Activated CD8-positive, alpha-beta memory T cell treated with anti-CD3 and anti-CD28 coated beads for 36 hours (primary cell): ENCODE results near the gene SCG5. TPM values are rescaled to one million over a fixed set of nuclear protein-coding genes. Genes with fewer than 3 reads are reported as not detected.

ENCODE experiments used
- CTCF ChIA-PET: fragments of 350-600 bp; sonication (Branson Sonifier 250); formaldehyde crosslinking; loops from one replicate; lab custom pipeline; 2021; ENCODE audit warnings: antibody characterized with exemption; lab: Charles Lee
- POLR2A ChIA-PET: fragments of 350-600 bp; sonication (Branson Sonifier 250); formaldehyde crosslinking; loops from one replicate; lab custom pipeline; 2021; ENCODE audit warnings: antibody characterized with exemption; lab: Charles Lee
- total RNA-seq, 2 experiments: library from RNA; stranded (reverse); gene quantifications; one replicate each; pipeline ENCODE4 v1.2.3, GENCODE V29; 2021

SCG5 gene
- total RNA-seq, 2 experiments from 2014 or later: 0.70 to 0.71 TPM

DNA sequence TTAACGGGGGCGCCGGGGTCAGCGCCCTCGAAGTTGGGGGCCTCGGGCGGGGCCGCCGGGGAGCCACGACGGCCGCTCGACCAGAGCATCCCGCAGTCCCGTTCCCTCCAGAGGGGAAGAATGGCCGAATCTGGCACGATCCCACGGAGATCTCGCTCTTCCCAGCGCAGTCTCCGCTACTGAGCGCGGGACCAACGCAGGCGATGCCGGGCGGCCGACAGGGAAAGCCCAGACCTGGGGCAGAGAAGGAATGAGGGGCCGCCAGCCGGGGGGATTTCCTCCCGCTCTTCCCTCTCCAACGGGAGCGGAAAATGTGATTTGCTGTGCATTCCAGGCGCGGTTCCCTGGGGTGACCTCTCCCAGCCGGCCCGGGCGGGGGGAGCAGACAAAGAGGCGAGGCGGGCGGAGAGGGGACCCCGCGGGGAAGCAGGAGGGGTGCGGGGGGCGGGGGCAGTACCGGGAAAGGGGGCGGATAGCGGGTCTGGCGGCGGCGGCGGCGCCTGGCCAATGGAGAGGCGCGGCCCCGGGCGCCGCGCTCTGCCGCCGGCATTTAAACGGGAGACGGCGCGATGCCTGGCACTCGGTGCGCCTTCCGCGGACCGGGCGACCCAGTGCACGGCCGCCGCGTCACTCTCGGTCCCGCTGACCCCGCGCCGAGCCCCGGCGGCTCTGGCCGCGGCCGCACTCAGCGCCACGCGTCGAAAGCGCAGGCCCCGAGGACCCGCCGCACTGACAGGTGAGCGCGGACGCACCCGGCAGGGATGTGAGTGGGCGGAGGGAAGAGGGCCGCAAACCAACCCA lies 76.1 kb downstream of the SCG5 start, which contains the start of gene GREM1:
Gene GREM1, plus strand, starts transcription at position 579 of the 801 bp plus-strand sequence. CDS start 12,687 bp downstream, outside the sequence.
- ChIA-PET CTCF (no interaction called here), POLR2A (no interaction called here)

DNA sequence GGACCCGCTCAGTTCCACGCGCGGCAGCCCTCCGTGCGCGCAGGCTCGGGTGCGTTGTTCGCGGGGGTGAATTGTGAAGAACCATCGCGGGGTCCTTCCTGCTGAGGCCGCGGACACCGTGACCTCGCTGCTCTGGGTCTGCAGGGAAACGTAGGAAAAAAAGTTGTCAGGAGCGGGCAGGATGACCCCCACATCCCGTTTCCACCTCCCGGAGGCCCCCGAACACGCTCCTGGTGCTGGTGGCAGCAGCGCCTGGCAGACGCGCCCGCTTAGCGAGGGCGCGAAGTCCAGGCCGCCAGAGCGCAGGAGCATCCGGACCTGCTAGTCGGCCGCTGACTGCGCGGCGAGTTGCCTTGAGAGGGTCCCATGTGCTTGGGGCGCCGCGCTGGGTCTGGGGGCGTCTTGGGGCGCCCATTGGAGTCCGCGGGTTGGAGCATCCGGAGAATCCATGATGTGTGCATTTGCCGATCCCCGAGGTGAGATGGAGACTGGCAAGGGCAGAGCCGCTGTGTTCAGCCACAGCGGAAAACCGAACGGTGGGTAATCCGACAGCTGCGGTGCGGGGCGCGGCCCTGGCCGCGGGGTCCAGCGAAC lies 76.8 kb downstream of the SCG5 start:
- ChIA-PET POLR2A (no interaction called here), CTCF (no interaction called here)

DNA sequence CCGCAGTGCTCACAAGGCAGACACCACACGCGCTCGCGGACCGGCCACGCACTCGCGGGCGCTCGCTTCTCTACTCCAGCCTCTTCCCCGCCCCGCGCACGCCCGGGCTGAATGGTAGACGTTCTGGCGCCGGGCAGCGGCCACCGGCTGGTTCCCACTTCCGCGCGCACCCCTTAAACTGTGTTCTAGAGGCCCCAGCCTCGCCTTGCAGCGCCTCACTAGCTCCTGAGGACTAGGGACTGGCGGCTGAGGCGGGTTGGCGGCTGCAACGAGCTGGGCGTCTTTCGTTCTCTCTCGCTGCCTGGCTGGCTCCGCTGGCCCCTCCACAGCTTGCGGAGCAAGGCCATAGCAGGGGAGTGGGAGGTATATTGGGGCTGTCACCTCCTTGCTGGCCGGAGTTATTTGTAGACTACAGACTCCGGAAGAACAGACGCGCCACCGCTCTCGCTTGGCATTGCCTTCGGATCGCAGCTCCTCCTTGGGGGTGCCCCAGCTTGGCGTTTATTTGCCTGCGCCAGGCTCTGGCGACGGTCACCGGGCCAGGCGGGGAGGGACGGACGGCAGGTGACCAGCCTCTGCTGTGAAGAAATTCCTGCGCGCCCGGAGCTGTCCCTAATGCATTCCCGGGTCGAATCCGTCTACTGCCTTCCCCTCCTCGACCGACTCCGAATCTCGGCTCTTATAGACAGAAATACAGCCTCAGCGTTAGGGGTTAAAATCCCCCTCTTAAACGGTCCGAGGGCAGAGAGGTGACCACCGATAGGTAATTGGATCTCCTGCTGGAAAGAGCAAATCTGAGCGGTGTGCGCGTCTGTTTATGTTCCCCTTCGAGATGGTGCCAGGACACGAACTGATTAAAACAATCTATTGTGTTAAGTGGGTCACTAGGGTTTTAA lies 77.6 kb downstream of the SCG5 start:
- POLR2A ChIA-PET: no interaction called here
- CTCF ChIA-PET: no interaction called here

DNA sequence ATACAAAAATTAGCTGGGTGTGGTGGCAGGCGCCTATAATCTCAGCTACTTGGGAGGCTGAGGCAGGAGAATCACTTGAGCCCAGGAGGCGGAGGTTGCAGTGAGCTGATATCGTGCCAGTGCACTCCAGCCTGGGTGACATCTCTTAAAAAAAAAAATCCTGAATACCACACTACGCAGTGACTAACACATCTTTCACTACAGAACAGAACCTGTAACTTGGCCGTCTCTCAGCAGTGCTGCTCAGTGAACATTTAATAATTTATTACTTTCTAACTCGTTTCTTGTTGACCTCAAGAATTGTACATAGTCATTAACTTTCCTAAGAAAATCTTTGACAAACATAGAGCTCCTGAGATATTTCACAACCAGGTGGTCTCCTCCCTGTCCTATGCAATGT lies 80.1 kb downstream of the SCG5 start:
- ChIA-PET POLR2A (no interaction called here), CTCF (no interaction called here)

DNA sequence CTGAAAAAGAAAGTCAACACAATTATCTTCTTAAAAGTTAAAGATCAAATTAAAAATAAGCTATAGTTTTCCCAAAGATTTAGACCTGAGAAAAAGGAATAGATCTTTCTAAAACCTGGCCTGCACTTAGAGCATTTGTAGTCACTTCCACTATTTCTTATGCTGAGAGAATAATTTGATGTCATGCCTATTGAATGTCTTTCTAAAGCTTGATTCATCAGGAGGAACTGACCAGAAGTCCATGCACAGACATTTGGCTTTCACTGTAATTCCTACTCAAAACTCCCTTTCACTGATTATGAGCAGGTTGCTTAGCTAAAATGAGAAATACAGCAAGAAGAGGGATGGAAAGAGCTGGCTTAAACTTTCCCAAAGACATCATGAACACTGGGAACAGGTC lies 80.6 kb downstream of the SCG5 start:
- POLR2A ChIA-PET: no interaction called here
- CTCF ChIA-PET: no interaction called here

DNA sequence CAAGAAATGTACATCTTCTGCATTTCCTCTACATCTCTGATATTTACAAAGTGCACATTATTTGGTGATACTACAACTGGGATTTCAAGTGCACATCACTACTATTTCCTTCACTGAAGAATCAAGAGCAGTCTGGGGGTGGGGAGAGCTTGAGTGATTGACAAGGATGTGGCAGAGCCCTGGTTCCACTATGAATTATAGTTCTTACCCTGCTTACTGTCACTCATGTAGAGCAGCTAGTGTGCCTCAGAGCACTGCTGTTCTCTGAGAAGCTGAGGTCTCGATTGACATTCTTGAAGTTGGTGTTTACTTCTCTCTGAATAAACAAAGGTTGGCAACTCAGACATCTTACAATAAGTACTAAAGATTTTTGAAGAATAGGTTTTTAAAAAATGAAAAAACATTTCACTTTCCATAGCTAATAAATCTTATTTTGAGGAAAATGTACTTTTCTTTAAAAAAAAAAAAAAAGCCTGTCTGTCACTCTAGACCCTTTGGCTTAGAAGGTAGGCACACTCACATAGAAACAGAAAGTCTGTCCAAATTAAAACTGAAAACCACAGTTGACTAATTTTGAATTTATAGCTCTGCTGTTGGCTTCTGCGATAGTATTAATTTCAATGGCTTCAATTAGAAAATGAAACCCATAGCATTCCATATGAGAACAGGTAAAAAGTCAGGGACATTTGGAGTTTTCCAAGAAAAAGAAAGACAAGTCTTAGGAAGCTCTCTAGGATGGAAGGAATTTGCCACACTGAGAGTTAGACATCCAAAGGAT lies 81.8 kb downstream of the SCG5 start:
- ChIA-PET CTCF (no interaction called here), POLR2A (no interaction called here)

DNA sequence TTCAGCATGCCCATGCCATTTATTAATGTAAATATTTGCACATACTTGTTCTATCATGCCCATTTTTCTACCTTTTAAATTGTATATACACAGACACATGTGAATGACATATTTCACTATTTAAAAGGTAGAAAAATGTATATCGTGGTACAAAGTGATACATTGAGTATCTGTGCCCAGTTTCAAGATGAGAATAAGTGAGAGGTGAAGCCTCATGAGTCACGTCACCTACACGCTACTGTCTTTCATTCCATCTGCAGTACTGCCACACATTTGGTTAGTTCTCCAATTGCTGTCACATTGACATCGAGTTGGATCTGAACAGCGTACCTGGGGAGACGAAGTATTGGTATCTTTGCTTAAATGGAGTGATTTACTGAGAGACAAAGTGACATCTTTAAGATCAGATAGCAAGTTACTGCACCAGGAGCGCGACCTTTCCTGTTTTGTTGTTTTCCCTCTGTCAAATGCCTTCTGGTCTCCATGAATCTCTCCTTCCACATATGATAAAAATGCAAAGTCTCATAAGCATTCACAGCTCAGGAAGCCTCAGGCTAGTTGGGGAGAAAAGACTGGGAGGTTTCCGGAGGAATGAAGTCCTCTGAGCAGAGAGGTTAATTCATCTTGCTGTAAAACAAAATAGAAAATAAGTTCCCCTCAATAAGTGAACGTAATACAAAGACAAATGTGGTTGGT lies 88.3 kb downstream of the SCG5 start:
- POLR2A ChIA-PET: no interaction called here
- CTCF ChIA-PET: no interaction called here

DNA sequence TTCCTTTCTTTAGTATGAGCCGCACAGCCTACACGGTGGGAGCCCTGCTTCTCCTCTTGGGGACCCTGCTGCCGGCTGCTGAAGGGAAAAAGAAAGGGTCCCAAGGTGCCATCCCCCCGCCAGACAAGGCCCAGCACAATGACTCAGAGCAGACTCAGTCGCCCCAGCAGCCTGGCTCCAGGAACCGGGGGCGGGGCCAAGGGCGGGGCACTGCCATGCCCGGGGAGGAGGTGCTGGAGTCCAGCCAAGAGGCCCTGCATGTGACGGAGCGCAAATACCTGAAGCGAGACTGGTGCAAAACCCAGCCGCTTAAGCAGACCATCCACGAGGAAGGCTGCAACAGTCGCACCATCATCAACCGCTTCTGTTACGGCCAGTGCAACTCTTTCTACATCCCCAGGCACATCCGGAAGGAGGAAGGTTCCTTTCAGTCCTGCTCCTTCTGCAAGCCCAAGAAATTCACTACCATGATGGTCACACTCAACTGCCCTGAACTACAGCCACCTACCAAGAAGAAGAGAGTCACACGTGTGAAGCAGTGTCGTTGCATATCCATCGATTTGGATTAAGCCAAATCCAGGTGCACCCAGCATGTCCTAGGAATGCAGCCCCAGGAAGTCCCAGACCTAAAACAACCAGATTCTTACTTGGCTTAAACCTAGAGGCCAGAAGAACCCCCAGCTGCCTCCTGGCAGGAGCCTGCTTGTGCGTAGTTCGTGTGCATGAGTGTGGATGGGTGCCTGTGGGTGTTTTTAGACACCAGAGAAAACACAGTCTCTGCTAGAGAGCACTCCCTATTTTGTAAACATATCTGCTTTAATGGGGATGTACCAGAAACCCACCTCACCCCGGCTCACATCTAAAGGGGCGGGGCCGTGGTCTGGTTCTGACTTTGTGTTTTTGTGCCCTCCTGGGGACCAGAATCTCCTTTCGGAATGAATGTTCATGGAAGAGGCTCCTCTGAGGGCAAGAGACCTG lies 89.5 kb downstream of the SCG5 start:
- ChIA-PET CTCF (no interaction called here), POLR2A (no interaction called here)

DNA sequence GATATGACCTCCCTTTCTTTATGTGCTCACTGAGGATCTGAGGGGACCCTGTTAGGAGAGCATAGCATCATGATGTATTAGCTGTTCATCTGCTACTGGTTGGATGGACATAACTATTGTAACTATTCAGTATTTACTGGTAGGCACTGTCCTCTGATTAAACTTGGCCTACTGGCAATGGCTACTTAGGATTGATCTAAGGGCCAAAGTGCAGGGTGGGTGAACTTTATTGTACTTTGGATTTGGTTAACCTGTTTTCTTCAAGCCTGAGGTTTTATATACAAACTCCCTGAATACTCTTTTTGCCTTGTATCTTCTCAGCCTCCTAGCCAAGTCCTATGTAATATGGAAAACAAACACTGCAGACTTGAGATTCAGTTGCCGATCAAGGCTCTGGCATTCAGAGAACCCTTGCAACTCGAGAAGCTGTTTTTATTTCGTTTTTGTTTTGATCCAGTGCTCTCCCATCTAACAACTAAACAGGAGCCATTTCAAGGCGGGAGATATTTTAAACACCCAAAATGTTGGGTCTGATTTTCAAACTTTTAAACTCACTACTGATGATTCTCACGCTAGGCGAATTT lies 91.2 kb downstream of the SCG5 start:
- ChIA-PET POLR2A (no interaction called here), CTCF (no interaction called here)

DNA sequence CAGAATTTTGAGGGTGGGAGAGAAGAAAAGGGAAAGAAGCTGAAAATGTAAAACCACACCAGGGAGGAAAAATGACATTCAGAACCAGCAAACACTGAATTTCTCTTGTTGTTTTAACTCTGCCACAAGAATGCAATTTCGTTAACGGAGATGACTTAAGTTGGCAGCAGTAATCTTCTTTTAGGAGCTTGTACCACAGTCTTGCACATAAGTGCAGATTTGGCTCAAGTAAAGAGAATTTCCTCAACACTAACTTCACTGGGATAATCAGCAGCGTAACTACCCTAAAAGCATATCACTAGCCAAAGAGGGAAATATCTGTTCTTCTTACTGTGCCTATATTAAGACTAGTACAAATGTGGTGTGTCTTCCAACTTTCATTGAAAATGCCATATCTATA lies 91.8 kb downstream of the SCG5 start:
- ChIA-PET POLR2A (no interaction called here), CTCF (no interaction called here)

DNA sequence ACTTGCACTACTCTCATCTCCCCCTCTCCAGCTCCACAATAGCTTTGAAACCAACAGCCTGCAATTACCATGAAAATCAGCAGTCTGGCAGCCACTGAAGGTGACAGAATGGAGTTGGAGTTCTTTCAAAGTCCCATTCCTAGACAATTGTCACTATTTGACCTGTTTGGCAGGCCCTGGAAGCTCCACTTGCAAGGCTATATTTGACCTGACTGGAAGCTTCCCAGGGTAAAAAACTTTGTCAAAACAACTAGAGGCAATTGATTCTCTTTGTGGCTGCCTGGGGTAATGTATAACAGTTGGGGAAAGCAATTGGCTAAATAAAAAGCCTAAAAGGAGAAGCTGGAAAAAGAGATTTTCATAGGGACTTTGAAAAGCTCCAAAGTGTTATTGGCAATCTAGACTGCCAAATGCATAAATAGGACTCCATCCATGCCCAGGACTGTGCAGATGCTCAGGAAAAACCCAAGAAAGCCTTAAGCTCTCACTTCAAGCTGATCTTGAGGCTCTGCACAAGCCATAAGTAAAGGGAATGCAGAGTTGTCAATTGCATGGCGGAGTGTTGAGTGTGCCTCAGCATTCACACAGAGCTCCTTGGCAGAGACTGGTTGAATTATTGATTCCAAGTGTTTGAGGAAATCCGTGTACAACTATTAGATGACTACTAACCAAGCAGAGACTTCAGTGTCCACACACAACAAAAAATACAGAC lies 94.6 kb downstream of the SCG5 start:
- ChIA-PET CTCF (no interaction called here), POLR2A (no interaction called here)

DNA sequence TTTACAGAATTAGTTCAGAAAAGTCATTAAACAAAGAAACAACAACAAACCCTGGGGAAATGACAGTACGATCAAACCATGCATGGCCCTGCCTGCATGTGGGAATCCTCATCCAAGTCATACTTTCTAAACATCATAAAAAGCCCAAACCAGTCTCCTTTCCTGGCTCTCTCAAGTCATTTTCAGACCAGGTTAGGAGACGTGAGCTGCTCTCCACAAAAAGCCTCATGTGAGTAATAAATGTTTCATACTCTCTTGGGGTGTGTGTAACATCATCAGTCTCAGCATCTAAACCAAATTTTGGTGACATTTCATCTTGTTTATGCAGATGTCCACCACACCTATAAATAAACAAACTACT lies 95.2 kb downstream of the SCG5 start:
- POLR2A ChIA-PET: no interaction called here
- CTCF ChIA-PET: no interaction called here

DNA sequence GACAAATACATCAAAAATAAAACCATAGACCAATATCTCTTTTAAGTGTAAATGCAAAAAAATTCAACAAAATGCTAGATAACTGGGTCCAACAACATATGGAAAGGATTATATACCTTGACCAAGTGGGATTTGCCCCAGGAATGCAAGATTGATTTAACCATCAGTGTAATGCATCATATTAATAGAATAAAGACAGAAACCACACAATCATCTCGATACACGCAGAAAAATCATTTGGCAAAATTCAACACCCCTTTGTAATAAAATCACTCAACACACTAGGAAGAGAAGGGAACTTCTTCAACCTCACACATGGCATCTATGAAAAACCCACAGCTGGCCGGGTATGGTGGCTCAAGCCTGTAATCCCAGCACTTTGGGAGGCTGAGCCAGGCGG lies 95.8 kb downstream of the SCG5 start:
- POLR2A ChIA-PET: no interaction called here
- CTCF ChIA-PET: no interaction called here

DNA sequence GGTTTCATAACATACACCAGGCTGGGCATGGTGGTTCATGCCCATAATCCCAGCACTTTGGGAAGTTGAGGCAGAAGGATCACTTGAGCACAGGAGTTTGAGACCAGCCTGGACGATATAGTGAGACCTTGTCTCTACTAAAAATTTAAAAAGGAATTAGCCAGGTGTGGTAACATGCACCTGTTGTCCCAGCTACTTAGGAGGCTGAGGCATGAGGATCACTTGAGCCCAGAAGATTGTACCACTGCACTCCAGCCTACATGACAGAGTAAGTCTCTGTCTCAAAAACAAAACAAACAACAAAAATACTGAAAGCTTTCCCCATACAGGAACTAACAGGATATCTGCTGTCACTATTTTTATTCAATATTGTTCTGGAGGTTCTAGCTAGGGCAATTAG lies 97.2 kb downstream of the SCG5 start:
- ChIA-PET POLR2A (no interaction called here), CTCF (no interaction called here)

DNA sequence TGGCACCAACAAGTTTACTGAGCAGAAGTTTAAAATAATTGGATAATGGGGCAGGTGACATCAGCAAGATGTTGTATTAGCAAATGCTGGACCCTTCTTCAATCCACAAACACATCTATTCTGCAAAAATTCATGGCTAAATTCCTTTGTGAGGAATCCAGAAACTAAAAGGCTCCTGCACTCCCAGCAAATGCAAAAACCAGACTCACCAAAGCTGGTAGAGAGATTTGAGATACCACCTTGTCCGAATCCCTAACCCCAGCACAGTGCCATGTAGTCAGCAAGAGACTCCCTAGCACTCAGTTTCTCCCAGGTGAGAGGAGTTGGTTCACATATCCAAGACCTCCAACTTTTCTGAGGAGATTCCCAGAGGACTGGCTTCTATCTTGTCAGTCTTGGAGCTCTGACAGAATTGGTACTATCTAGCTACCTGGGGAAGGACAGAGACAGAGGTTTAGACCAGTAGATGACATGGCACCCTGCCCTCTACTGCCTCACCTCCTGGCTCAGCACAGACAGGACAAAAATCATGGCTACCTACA lies 98.1 kb downstream of the SCG5 start:
- ChIA-PET POLR2A (no interaction called here), CTCF (no interaction called here)

DNA sequence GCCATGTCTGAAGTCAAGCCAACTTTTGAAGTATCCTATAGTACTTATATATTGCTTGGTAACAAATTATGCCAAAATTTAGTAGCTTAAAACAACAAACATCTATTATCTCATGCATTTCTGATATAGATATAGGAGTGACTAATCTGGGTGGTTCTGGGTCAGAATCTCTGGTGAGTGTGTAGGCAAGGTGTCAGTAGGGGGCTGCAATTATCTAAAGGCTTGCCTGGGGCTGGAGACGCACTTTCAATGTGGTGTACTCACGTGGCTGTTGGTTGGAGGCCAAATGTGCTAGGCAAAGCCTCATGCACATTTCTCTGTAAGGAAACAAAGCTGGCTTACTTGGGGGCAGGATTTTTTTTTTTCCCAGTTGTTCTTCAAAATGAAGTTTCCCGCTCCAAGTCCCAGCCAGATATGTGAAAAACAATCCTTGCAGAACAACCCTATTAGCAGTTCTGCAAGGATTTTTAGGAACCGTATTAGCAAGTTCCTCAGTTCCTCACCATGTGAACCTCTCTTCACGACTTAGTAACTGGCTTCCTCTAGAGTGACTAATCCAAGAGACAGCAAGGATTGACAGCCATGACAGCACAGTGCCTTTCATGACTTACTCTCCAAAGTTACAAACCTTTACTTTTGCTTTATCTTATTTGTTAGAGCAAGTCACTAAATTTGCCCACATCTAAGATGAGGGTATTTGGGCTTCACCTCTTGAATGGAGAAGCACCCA lies 102.1 kb downstream of the SCG5 start:
- ChIA-PET CTCF (no interaction called here), POLR2A (no interaction called here)
